Fibroblast of peridontal ligament (primary cell): ENCODE results near the gene CRACDL.

Source experiments
- DNase-seq: peaks from one replicate; pipeline ENCODE4 v3.0.0-alpha.2; 2010; ENCODE audit errors: extremely low read depth

The CRACDL gene

GRCh38 chr2:98750593-98751282, 185.3 kb downstream of the CRACDL start:
- DNase-seq, result no peak

- DNase-seq, result no peak
Measured at GRCh38 chr2:98749066-98749450, 187.0 kb downstream of the CRACDL start.

- DNase-seq, result no peak
Measured at GRCh38 chr2:98748292-98749065, 187.5 kb downstream of the CRACDL start.

GRCh38 chr2:98747888-98748287, 188.1 kb downstream of the CRACDL start:
- DNase-seq, result no peak

GRCh38 chr2:98746426-98746825, 189.6 kb downstream of the CRACDL start:
- DNase-seq, result no peak

DNA sequence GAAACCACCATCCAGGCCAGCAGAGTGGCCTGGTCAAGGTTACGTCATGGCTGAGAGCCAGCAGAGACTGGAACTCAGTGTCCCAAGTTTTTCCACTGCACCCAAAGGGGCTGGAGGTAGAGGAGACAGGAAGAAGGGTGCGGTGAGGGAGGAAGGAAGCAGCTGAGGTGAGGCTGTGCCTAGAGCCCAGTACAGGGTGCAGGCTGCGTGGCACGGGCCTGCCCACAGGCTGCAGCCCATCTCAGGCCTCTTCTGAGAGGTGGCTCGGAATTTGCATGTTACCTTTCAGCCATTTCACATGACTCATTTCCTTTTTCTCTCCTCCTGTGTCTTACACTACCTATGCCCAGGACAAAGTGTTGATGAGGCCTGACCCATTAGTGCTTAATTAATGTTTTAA, 191.4 kb downstream of the CRACDL start:
- no peak for DNase-seq
